Measurements from ENCODE around the gene SYT14. TPM values are rescaled to one million over a fixed set of nuclear protein-coding genes. Genes with fewer than 3 reads are reported as not detected.
"Not testable (repeated sequence)": the region's sequence is repeated elsewhere in the genome, so short reads cannot be mapped to it uniquely, and the experiment has no call there.

The SYT14 gene
- total RNA-seq, 1 experiment from 2014 or later, result 0.07 TPM

DNA sequence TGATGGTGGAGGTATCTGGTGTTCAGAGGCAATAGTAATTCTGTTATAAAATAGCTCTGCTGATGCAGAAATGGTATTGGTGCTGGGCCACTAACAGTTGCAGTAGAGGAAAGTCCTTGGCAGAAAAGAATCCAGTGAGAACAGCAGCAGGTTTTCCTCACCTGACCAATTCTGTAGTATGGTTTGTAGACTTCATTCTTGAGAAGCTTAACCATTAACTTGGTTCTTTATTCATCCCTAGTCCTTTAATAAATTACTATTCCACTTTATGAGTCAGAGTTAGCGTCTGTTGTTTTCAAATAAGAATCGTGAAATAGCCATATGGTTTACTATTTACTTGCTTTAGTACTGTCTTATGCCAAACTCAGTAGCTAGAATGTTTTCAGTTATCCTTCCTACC, 166.1 kb downstream of the SYT14 start:
- Histone ChIP-seq H3K9me2 (ENCODE audit: insufficient read depth) (no peaks in the 10 kb centered on the region), H3K27ac (ENCODE audit: low read depth, low read length) (no peak overlapping the region), H3K4me1 (ENCODE audit: control insufficient read depth in 1 of 2, insufficient read depth in 2 of 2, low read length in 2 of 2) (no peaks in the 10 kb centered on the region), H4K20me1 (ENCODE audit: insufficient read depth) (no peaks in the 10 kb centered on the region; the same call in 1 of the 2 replicates), H3K27me3 (ENCODE audit: insufficient read depth, low read length) (peaks cover 43% of the 10 kb centered on the region), H3K9ac (ENCODE audit: low read length) (no peak overlapping the region), H3K36me3 (ENCODE audit: control insufficient read depth in 1 of 2, insufficient read depth in 2 of 2, low read length in 2 of 2) (no peaks in the 10 kb centered on the region), H2AFZ (ENCODE audit: low read depth, low read length, poor library complexity, severe bottlenecking) (no peak overlapping the region), H3K4me3 (replicated peaks in 1 of 2; ENCODE audit: low read depth in 1 of 2, low read length in 2 of 2) (no peak overlapping the region), H3K9me3 (ENCODE audit: control insufficient read depth in 1 of 2, insufficient read depth in 1 of 2, low read depth in 1 of 2, low read length in 2 of 2) (no peaks in the 10 kb centered on the region), H3K4me2 (ENCODE audit: low read length) (no peak overlapping the region), H3K79me2 (ENCODE audit: insufficient read depth, low read length) (no peaks in the 10 kb centered on the region)
- TF ChIP-seq YY1 (IDR thresholded peaks at IDR 0.05; ENCODE audit: extremely low read depth, insufficient replicate concordance, low read depth, low read length), result no peak
- TF ChIP-seq, protein P1, sequence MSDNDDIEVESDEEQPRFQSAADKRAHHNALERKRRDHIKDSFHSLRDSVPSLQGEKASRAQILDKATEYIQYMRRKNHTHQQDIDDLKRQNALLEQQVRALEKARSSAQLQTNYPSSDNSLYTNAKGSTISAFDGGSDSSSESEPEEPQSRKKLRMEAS (IDR thresholded peaks at IDR 0.05), result no peak
- POLR2A ChIA-PET, result no interaction called here
- intact Hi-C loops (cut with micrococcal nuclease), result no loop called here
- DNase-seq (ENCODE audit: low read depth, low spot score) (no peak), ATAC-seq (no peak)
- RAD21 ChIA-PET (ENCODE audit: low non-redundant PET in 1 of 2, low total read pairs in 2 of 2, uncharacterized antibody in 2 of 2, unreplicated experiment in 2 of 2), result no interaction called here
- CTCF ChIA-PET, result no interaction called here
- BruUV-seq (replicated peaks), result no TSS peak

DNA sequence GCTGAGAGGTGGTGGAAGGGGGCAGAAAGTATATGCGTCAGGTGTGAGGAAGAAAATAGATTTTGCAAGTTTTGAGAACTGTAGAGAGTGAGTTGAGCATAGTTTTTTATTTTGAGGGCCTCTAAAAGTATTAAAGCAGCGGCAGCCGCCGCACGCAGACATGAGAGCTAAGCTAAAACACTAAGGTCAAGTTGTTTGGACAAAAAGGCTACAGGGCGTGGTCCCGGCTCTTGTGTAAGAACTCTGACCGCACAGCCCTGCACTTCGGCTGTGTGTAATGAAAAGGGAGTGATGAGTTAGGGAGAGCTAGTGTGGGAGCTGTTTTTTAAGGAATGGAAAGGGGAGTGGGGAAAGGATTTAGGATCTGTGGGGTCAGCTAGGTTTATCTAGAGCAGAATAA, 174.9 kb downstream of the SYT14 start:
- POLR2A ChIA-PET; H3K4me1 ChIP-seq (ENCODE audit: control insufficient read depth in 1 of 2, insufficient read depth in 2 of 2, low read length in 2 of 2); ATAC-seq; H3K4me3 ChIP-seq (replicated peaks in 1 of 2; ENCODE audit: low read depth in 1 of 2, low read length in 2 of 2); H4K20me1 ChIP-seq (ENCODE audit: insufficient read depth); H3K4me2 ChIP-seq (ENCODE audit: low read length); H3K9me3 ChIP-seq (ENCODE audit: control insufficient read depth in 1 of 2, insufficient read depth in 1 of 2, low read depth in 1 of 2, low read length in 2 of 2); RAD21 ChIA-PET (ENCODE audit: low non-redundant PET in 1 of 2, low total read pairs in 2 of 2, uncharacterized antibody in 2 of 2, unreplicated experiment in 2 of 2); H3K36me3 ChIP-seq (ENCODE audit: control insufficient read depth in 1 of 2, insufficient read depth in 2 of 2, low read length in 2 of 2); H3K9me2 ChIP-seq (ENCODE audit: insufficient read depth); H3K9ac ChIP-seq (ENCODE audit: low read length); DNase-seq (ENCODE audit: low read depth, low spot score); H3K79me2 ChIP-seq (ENCODE audit: insufficient read depth, low read length); CTCF ChIA-PET; H2AFZ ChIP-seq (ENCODE audit: low read depth, low read length, poor library complexity, severe bottlenecking); intact Hi-C loops (cut with micrococcal nuclease); BruUV-seq (replicated peaks); H3K27ac ChIP-seq (ENCODE audit: low read depth, low read length): not testable (repeated sequence)
- H3K27me3 ChIP-seq (ENCODE audit: insufficient read depth, low read length), result peaks cover 20% of the 10 kb centered on the region

DNA sequence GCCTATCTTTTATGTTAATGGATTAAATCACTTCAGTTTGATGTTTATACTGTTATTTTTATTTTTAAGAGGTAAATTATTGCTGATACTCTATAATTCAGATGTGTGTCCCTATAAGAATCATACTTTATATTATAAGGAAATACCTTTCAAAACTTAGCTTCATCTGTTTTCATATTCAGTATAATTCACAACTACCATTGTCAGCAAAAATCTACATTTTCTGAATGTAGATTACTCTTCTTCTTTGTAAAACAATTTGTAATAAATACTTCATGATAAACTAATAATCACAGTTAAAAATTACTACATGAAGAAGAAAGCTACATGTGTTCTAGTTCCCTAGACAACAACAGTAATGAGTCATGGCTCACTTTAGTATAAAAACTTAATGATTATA, 179.2 kb downstream of the SYT14 start:
- POLR2A ChIA-PET, result no interaction called here
- no peak overlapping the region for H3K4me3 ChIP-seq (replicated peaks in 1 of 2; ENCODE audit: low read depth in 1 of 2, low read length in 2 of 2)
- no peaks in the 10 kb centered on the region for H3K79me2 ChIP-seq (ENCODE audit: insufficient read depth, low read length)
- intact Hi-C loops (cut with micrococcal nuclease), result no loop called here
- no peak overlapping the region for H3K4me2 ChIP-seq (ENCODE audit: low read length)
- H3K36me3 ChIP-seq (ENCODE audit: control insufficient read depth in 1 of 2, insufficient read depth in 2 of 2, low read length in 2 of 2), result no peaks in the 10 kb centered on the region
- ATAC-seq (no peak), DNase-seq (ENCODE audit: low read depth, low spot score) (no peak)
- no peaks in the 10 kb centered on the region for H3K9me2 ChIP-seq (ENCODE audit: insufficient read depth)
- peaks cover 29% of the 10 kb centered on the region for H3K27me3 ChIP-seq (ENCODE audit: insufficient read depth, low read length)
- no peak overlapping the region for H3K9ac ChIP-seq (ENCODE audit: low read length)
- RAD21 ChIA-PET (ENCODE audit: low non-redundant PET in 1 of 2, low total read pairs in 2 of 2, uncharacterized antibody in 2 of 2, unreplicated experiment in 2 of 2), result no interaction called here
- no peaks in the 10 kb centered on the region for H3K4me1 ChIP-seq (ENCODE audit: control insufficient read depth in 1 of 2, insufficient read depth in 2 of 2, low read length in 2 of 2)
- H2AFZ ChIP-seq (ENCODE audit: low read depth, low read length, poor library complexity, severe bottlenecking), result no peak overlapping the region
- BruUV-seq (replicated peaks), result no TSS peak
- no peaks in the 10 kb centered on the region for H4K20me1 ChIP-seq (ENCODE audit: insufficient read depth)
- CTCF ChIA-PET, result no interaction called here
- no peak overlapping the region for H3K27ac ChIP-seq (ENCODE audit: low read depth, low read length)
- H3K9me3 ChIP-seq (ENCODE audit: control insufficient read depth in 1 of 2, insufficient read depth in 1 of 2, low read depth in 1 of 2, low read length in 2 of 2), result no peaks in the 10 kb centered on the region
- TF ChIP-seq, protein P2, sequence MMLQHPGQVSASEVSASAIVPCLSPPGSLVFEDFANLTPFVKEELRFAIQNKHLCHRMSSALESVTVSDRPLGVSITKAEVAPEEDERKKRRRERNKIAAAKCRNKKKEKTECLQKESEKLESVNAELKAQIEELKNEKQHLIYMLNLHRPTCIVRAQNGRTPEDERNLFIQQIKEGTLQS (IDR thresholded peaks at IDR 0.05), result no peak
- TF ChIP-seq POLR2A (IDR thresholded peaks at IDR 0.05; ENCODE audit: borderline replicate concordance, extremely low read depth, insufficient read depth, insufficient read length), result no peak
- TF ChIP-seq CEBPB (IDR thresholded peaks at IDR 0.05; ENCODE audit: low read depth), result no peak
- TF ChIP-seq ZNF274 (IDR thresholded peaks at IDR 0.05; ENCODE audit: low read depth, low read length), result no peak
- TF ChIP-seq SIN3A (IDR thresholded peaks at IDR 0.05; ENCODE audit: low read depth), result no peak
- no peak for TF ChIP-seq EZH2 (IDR thresholded peaks at IDR 0.05)
- TF ChIP-seq SRF (IDR thresholded peaks at IDR 0.05; ENCODE audit: low read depth), result no peak
- no peak for TF ChIP-seq FOSL1 (IDR thresholded peaks at IDR 0.05; ENCODE audit: low read depth)
- TF ChIP-seq CBX3 (IDR thresholded peaks at IDR 0.05; ENCODE audit: low read depth), result no peak
- TF ChIP-seq ELF1 (IDR thresholded peaks at IDR 0.05; ENCODE audit: borderline replicate concordance, low read depth), result no peak
- no peak for TF ChIP-seq EZH2phosphoT487 (IDR thresholded peaks at IDR 0.05; ENCODE audit: borderline replicate concordance)
- no peak for TF ChIP-seq ZFX (IDR thresholded peaks at IDR 0.05)

All from HCT116 (cell line).